GM19324 (cell line): ENCODE results near the gene KLF6.
A peak's percentile ranks its signal among the peaks of the same experiment; 100 is the strongest.

ENCODE experiments used
- ATAC-seq: cut with Tn5 transposase; IDR thresholded peaks from one replicate; pipeline ENCODE4 v1.9.1; 2021; ENCODE audit warnings: mild to moderate bottlenecking, moderate library complexity; ENCODE audit not compliant: unreplicated experiment, low FRiP score

The KLF6 gene

DNA sequence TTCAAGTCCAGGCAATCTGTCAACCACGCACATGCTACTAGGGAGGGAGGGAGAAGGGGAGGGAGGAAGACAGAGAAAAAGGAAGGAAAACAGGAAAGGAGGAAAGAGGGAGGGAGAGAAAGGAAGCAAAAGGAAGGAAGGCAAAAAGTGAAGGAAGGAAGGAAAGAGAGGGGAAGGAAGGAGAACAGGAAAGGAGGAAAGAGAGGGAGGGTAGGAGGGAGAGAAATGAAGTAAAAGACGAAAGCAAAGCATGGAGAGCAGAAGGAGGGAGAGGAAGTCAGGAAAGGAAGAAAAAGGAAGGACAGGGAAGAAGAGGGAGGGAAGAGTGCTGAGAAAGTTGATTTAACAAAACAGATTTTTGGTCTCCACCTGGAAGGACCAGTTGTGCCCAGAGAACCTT lies 25.6 kb downstream of the KLF6 start:
- ATAC-seq: no peak

DNA sequence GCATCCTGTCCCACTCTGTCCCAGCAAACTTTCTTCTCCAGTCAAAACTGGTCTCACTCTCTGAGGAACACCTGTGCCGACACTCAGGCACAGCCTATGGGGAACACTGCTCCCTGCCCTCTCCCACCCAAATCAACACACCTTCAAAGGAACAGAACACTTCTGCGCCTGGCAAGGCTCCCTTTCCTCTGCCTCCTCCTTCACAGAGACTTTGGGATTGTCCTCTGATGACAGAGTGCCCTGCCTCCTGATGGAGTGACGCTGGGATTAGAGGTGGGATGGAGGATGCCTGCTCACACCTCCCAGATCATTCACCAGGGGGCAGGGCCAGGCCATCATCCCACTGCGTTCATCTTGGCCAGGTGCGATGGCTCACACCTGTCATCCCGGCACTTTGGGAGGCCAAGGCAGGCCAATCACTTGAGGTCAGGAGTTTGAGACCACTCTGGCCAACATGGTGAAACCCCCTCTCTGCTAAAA lies 26.5 kb downstream of the KLF6 start:
- no peak for ATAC-seq

DNA sequence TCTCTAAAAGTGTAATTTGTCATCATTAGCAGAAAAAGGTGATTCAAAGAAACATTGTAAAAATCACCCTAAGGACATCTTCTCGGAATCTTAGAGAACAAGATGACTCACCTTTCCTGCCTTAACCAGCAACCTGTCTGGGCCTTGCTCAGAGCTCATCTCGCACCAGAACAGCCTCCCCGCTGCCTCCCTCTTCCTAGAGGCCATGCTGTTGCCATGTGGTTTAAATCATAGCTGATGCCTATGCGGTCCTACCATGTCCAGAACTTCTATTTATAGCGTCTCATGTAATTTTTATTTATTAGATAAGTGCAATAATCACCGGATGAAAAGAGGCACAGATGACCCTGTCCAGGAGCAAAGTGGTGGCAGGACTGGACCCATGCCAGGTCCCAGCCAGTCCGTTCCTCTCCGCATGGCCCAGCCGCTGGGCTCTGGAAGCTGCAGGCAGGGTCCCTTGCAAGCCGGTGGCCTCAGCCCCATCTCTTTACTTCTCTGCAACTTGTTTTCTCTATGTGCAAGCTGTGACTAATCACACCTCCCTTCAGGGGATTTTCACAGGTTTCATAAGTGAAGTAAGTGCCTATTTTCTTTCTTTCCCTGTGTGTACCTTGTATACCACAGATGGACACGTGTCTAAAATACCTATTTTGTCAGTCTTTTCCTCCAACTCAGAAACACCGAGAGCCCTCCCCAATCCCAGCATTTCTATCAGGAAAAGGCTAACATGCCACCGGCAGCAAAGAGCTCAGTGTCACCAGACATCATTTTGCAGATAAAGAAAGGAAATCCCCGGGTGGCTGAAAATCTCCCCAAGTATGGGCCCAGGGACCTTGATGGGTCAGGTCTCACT lies 27.1 kb downstream of the KLF6 start:
- ATAC-seq: peak; percentile 72

DNA sequence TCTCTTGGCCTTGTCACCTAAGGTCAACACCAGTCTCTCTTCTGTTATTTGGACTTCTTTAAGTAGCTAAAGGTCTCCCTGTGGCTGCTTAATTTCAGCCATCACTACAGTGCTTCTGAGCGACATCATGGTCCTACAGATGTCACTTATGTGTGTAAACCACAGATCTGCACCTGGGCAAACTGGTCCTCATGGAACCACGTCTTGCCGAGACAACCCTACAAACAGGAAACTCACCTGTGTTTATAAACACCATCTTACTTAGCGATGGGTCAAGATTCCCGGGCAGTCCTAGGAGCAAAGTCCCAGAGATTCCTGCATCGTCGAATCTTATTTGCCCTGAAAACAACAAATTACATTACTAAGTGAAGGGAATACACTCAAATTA lies 27.8 kb downstream of the KLF6 start:
- no peak for ATAC-seq

DNA sequence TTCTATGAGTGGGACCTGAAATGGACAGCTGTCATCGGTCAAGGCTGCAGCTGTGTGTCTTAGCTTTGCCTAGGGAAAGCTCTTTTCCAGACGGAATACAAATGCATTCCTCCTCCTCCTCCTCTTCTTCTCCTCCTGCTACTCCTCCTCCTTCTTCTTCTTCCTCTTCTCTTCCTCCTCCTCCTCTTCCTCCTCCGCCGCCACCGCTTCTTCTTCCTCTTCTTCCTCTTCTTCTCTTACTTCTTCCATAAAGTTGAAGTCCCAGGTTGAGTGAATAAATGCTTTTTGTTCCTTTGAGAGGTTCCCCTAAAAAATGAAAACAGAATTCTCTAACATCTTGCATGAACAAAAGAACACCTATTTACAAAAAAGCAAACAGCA lies 28.7 kb downstream of the KLF6 start:
- no peak for ATAC-seq

DNA sequence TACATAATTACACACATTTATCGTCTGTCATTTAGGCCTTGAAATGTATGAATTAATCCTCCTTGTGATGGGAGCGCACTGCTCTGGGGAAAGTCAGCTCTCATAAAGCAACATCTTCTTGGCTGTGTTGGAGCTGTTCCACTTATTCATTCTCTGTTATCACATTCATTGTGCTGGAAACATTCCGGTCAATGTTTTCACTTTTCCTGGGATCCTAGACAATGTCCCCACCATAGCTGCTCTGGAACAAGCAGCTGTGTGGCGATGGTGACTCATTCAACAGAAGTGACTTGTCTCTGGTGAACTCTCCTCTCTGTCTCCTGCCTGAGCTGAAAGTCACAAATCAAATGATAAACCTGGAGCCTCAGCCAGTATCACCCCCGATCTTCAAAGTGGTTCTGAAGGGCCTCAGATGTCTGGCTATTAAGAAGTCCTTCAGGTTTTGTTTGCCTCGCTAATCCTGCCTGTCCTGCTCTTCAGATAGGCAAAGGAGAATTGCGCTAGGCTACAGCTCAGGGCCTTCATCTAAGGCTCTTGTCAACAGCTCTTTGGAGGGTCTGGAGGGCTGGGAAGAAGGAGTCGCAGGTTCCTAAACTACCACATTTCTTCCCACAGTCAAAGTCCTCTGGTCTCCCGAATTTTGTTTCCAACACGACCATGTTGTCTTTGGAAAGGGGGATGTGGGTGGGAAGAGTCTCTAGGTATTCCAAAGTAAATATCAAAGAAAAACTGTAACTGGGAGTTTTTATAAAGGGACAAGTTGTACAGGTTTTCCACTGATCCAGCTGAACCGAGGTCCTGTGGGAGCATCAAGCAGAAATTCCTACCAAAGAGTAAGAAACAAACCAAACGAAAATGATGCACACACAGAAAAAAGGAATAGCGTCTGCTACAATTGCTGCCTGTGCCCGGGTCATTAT lies 29.3 kb downstream of the KLF6 start:
- no peak for ATAC-seq

DNA sequence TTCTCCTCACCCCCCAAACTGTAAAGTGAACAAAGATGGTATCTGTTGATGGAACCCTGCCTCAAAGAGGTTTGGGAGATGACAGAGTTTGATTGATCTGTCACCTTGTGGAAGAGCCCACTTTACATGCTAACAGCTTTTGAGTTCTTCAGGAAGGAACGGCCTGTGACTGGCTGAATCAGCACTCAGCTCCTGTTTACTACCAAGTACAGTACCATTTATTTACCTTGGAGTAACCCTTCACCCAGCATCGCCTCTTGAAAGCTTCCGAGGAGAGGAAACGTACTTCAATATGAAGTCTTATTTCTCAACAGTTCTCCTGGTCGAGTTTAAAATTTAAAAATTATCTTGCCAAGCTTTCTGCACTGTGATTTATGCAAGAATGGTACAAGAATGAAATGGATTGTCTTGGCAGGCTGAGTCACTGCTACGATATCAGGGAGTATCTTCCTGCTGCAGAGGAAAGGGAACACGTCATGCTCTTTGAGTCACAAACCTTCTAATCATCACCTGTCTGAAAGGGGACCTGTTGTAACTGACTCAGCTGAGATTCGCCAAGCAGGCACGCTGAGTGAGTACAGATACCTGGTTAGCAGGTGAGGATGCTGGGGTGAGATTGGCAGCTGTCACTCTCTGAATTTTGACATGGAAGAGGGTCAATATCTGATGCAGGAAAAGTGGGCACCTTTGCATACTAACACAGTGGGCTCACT lies 30.1 kb downstream of the KLF6 start:
- no peak for ATAC-seq

DNA sequence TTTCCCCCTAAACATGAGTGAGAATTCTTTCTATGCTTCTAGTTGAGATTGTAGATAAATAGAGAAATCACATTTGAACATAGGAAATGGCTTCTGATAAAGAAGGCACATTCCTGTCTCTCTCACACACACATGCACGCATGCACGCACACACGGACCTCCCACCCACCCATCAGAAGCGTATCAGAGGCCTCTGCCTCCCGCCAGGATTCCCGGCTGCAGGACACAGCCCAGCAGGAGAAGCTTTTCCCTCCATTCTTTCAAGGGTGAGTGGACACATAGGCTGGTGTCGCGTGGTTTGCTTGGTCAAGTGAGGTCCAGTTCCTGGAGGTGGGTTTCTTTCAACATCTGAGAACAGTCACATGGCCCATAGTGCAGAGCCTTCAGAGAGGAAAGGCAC lies 34.2 kb downstream of the KLF6 start:
- no peak for ATAC-seq

DNA sequence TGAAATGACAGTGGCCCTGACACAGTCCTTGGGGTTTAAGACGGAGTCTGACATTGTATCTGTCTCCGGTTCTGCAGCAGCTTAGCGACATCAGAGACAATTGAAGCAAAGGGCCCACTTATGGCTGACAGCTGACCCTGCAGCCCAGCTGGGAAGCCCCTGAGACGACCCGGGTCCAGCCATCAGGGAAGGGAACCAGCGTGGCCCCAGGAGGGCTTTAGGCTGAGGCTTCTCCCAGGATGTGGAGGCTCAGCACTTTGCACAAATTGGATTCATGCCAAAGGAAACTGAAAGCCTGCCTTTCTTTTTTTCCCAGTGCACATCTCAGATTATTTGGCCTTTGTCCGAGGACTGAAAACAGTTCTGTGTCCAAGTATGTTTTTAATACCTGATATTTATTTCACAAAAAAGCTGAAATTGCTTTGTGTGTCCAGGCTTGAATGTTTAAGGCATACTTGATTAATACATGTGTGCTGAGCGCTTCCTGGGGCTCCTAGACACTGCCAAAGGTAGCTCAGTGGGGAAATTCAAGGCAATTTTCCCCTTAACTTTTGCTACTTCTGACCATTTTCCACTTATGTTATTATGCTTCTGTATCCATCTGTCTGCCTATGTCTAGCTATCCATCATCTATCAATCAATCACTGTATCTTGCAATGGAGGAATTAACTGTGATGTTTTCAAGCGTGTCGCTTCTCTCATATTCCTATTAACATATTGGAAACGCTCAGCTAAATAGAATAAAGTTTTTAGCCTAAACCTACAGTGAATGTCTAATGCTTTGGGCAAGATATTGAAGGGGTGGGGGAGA lies 34.8 kb downstream of the KLF6 start:
- no peak for ATAC-seq

DNA sequence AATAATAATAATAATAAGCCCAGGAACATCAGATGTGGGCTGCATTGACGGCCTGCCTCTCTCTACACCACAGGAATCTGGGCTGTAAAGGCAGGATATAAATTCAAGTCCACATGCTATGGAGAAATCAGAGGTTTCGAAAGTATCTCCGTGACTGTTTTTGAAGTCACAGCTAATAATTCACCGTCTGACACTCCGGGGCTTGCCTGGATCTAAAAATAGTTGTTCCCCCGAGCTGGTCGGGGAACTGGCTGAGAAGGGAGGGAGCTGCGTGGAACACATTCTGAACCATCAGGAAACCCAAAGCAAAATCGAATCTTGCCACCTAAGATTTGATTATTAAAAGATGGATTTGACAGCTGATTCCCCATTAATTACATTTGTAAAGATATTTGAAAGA lies 35.4 kb downstream of the KLF6 start:
- ATAC-seq: no peak

DNA sequence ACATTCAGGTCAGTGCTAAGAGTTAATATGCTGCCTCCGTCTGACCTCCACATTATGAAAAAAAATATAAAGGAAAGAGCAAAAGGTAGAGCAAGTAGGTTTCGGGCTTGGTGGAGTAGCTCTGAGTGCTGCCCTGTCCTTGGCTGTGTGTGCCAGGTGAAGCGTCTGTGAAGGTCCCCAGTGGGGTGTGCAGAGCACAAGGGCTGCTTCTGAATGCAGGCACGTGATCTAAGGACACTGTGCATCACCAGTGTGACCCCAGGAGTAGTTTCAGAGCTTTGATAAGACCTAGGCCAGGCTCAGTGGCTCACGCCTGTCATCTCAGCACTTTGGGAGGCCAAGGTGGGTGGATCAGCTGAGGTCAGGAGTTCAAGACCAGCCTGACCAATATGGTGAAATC lies 36.0 kb downstream of the KLF6 start:
- ATAC-seq: no peak

DNA sequence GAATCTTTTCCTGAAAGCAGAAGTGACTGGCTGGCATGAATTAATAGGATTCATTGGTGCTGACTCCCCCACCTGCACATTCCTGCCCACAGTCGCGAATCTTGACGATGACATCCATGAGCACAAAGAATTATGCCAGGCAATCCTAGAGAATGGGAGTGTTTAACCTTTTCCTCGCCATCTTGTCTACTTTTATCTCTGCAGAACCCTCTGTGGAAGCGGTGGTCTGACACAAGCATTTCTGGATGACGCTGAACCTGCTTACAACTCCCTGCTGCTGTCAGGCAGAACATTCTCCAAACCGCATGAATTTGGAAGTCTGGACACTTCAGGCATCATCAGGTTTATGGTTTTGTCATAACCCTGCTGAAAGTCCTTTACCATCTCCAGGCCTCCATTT lies 36.5 kb downstream of the KLF6 start:
- ATAC-seq: no peak

DNA sequence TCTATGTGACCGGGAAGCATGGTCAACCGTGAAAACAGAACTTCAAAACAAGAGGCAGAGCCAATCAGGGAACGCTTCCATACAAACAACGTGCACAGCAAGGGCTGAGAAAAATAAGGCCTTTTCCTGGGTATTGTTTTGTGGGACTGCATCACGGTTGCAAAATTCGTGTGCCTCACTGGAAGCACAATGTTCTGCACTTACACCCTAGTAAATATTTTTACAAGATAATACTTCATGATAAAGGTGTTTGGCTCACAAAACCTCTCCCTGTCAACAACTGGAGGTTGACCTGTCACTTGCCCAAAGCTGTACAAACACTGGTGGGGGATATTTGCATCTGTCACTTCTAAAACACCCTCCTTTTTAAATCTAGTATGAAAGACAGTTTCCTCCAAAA lies 37.0 kb downstream of the KLF6 start:
- no peak for ATAC-seq

DNA sequence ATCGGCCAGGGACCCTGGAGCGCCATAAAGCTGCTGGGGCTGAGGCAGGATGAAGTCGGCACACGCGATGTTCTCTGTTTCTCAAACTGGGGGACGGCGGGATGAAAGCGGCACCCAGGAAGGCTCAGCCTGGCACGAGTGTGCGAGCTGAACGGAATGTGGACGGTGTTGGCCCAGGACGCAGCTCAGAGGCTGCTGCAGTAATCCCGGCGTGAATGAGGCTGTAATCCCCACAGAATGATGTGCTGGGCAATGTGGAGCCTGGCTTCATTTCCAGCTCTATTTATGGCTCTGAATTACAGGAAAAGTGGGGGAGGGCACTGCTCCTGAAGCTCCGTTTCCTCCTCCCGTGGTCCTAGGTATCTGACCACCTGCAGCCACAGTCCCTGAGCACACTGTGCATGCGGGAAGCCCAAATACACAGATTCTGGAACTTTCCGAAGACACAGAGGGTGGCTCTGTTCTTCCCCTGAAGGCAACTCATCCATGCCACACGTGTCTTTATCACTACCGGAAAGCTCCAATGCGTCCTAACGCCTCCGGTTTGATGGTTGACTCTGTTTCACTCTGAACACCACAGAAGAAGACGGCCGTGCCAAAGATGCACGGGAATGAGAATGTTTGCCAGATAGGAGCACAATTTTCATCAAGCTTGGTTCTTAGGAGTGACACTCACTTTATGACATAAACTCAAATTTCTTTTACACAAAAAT lies 37.6 kb downstream of the KLF6 start:
- ATAC-seq: no peak

DNA sequence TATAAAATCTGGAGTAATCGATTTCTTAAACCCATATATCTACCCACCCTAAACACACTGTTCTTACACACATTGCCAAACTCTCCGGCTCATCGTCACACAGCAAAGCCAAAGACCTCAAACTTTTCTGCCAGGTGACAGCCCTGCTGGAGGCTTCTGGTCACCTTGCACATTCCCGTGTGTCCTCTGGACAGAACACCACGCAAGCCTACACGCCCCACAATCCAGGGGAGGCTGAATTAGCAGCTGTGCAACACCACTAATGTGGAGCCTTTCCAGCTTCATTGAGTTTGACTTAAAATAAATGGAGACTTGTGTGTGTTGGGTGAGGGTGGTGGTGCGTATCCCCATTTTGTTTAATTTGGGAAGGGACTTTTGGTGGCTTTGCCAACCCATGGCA lies 38.4 kb downstream of the KLF6 start:
- ATAC-seq: no peak

DNA sequence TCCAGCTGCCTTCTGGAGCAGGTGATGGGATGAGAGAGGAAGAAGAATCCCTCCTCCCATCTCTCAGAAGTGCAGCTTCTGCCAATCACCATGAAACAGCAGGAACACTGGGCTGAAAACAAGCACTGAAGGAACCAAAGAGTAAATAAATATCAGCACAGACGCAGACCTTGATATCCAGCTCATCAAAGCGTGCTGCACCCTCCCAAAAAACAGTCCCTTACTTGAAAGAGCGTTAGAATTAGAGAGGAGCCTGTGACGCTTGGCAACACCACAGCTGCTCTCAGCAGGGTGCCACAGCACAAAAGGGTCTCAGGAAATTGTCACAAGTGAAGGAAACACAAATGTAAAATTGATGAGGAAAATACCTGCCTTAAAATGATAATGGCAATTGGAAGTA lies 39.5 kb downstream of the KLF6 start:
- ATAC-seq: no peak

DNA sequence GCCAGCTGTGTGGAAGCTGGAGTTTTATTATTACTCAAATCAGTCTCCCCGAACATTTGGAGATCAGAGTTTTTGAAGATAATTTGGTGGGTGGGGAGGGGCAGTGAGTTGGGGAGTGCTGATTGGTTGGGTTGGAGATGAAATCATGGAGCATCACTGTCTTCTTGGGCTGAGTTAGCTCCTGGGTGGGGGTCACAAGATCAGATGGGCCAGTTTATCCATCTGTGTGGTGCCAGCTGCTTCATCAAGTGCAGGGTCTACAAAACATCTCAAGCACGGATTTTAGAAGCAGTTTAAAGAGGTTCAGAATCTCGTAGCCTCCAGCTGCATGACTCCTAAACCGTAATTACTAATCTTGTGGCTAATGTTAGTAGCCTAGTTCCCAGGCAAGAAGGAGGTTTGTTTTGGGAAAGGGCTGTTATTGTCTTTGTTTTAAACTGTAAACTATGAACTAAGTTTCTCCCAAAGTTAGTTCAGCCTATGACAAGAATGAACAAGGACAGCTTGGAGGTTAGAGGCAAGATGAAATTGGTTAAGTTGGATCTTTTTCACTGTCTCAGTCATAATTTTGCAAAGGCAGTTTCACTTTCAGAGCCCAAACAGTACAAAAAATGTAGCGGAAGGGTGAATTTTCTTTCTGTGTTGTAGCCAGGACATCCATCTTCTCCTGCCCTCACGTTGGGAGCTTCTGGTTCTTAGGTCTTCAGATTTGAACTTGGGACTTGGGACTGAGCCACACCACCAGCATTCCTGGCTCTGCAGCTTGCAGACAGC lies 43.1 kb downstream of the KLF6 start:
- peak; percentile 59 for ATAC-seq

DNA sequence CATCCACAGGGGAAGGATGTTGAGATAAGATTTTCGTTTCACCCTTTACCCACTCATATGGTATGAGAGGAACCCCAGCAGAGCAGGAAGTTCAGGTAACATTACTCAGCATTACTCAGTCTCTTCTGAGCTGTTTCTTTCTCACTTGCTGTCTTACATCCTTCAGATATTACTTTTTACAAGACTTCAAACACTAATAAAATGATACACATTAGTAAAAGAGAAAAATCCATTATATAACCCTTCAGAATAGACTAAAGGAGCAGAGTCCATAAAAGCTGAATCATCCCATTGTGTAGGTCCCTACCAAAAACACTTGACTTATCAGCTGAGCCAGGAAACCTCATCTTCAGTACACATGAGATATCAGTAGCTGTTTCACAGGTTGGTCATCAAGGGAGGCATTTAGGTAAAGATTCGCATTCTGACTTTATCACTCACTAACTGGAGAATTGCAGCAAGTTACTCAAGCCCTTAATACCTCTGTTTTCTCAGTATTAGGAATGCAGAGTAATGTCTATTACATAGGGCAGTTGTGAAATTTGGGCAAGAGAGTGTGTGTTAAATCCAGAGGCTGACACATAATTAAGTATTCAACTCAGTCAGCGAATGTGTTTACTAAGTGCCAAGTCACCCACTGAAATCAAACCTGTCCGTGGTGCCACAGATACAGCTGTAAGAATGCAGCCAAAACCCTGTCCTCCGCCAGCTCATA lies 44.7 kb downstream of the KLF6 start:
- no peak for ATAC-seq
